ENCODE results near the gene PTGES3.
"Not testable (repeated sequence)": the region's sequence is repeated elsewhere in the genome, so short reads cannot be mapped to it uniquely, and the experiment has no call there.

Gene PTGES3

DNA sequence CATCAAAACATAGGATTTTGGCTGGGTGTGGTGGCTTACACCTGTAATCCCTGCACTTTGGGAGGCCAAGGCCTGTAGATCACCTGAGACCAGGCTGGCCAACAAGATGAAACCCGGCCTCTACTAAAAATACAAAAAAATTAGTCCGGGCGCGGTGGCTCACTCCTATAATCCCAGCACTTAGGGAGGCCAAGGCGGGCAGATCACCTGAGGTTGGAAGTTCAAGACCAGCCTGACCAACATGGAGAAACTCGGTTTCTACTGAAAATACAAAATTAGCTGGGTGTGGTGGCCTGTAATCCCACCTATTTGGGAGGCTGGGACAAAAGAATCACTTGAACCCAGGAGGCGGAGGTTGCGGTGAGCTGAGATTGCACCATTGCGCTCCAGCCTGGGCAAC lies 40.1 kb downstream of the PTGES3 start:
- DNase-seq = not testable (repeated sequence)

GRCh38 chr12:56645717-56646446 lies 42.2 kb downstream of the PTGES3 start, which contains the start of gene ATP5F1B:
TSS of gene ATP5F1B (minus strand) at chr12:56645984. CDS start at chr12:56645963, 21 bp downstream.
- DNase-seq = peak; percentile 100

GRCh38 chr12:56645201-56645716 lies 42.8 kb downstream of the PTGES3 start:
- peak; percentile 16 for DNase-seq

GRCh38 chr12:56644654-56645053 lies 43.4 kb downstream of the PTGES3 start:
- DNase-seq = no peak

DNA sequence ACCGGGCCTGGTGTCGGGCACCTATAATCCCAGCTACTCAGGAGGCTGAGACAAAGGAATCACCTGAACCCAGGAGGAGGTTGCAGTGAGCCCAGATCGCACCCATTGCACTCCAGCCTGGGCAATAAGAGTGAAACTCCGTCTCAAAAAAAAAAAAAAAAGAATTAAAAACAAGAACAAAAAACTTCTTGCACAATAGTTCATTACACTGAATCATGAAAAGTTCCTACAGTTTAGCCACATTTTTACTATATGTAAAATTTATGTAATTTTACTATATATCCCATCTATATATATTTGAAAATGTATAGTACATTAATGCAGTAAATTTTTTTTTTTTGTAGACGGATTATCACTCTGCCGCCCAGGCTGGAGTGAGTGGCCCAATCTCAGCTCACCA lies 46.9 kb downstream of the PTGES3 start:
- DNase-seq = no peak

GRCh38 chr12:56637621-56638020 lies 50.5 kb downstream of the PTGES3 start:
- DNase-seq = no peak

- DNase-seq = peak; percentile 100
Observed at GRCh38 chr12:56636675-56637540, 51.2 kb downstream of the PTGES3 start.

DNA sequence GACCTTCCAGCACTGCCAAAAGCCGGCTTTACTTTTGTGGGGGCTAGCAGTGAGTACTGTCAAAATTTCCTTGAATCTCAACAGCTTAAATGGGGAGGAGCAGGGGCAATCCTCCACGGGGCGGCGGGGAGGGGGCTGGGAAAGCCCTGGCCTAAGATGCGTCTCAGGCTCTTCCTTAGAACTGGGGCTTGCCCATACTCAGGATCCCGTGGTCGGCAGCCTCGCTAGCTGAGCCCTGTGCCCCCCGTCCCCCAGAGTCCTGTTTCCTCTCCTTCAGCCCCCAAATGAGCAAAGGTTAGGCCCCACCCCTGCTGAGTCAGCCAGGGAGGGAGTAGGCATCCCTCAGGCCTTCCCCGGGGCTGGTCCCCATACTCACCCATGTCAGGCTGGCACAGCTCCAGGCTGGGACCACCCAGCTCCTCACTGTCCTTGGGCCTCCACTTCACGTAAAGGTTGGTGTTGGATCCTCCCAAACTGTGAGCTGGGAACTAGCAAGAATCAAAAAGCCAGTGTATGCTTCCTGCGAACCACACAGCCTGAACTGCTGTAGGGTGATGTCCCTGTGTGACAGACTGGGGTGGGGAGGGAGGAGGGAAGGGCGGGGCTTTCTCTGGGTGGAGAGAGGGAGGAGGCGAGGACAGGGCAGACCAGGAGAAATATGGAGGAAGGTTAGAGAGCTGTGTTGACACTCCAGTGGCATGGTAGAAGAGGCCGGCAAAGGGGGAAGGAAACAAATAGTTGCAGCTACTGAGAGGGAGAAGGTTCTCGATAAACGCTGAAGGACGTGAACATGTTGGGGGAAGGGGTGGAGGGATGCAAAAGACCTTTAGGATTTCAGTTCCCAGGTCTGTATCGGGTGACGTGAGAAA lies 52.0 kb downstream of the PTGES3 start:
- DNase-seq = peak; percentile 81

- peak; percentile 92 for DNase-seq
Observed at GRCh38 chr12:56634837-56635791, 53.0 kb downstream of the PTGES3 start.

DNA sequence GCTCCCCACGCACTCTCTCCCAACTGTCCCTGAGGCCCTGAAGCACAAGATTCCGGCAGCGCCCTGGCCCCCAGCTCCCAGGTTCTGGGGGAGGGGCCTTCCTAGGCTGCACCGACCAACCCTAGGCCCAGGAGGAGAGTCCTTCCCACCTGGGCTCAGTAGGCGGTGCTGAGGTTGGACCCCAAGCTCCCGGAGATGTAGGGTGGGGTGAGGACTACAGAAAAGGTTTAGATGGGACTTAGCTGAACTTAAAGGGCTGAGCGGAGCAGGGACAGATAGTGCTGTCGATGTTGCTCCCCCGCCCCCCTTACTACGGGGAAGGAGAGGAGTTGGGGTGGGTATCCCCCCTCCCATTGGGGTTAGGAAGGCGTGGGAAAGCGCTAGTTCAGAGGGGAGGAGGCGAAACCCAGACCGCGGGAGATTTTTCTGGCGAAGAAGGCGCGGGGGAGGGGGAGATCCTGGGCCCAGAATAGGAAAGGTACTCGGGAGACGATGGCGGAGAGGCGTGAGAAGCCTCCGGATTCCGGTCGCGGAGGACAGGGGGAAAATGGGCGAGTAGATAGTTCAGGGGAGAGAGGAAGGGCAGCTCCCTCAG lies 53.7 kb downstream of the PTGES3 start:
- no peak for DNase-seq

DNA sequence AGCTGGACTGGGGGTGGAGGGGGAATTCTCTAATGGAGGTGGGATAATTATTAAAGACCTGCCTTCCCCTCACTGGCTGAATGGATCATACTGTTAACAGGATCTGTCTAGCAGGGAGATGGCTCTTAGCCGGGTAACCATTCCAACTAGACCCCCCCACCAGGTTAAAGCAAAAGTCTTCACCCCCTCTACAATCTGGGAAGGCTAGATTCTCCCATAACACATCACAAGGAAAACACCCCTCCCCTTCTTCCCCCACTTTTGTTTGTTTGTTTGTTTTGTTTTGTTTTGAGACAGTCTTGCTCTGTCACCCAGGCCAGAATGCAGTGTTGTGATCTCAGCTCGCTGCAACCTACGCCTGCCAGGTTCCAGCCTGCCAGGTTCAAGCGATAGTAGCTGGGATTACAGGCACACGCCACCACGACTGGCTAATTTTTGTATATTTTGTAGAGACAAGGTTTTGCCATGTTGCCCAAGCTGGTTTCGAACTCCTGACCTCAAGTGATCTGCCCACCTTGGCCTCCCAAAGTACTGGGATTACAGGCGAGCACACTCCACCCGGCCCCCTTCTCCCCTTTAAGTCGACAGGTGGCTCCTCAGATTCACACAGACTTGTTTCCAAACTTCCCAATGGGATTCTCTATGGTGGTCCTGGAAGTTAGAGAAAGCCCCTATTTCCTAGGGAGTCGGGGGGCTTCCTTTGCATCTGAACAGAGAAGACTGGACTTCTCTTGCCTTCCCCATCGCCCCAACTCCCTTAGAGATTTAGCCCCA lies 54.4 kb downstream of the PTGES3 start:
- no peak for DNase-seq

GRCh38 chr12:56632701-56633467 lies 55.2 kb downstream of the PTGES3 start:
- no peak for DNase-seq

- peak; percentile 45 for DNase-seq
Observed at GRCh38 chr12:56631790-56632700, 56.0 kb downstream of the PTGES3 start.

GRCh38 chr12:56630180-56630632 lies 57.9 kb downstream of the PTGES3 start, which contains the start of gene BAZ2A:
TSS of gene BAZ2A (minus strand) at chr12:56630326. CDS start at chr12:56617530, 12,796 bp downstream.
- peak; percentile 84 for DNase-seq

GRCh38 chr12:56629459-56630179 lies 58.5 kb downstream of the PTGES3 start:
- peak; percentile 37 for DNase-seq

- DNase-seq = peak; percentile 61
Observed at GRCh38 chr12:56628671-56629458, 59.2 kb downstream of the PTGES3 start.

Data from HCEC 1CT (cell line).